T47D (cell line): ENCODE measurements around the gene KCNB1.

Source experiments
- DNase-seq, 2 experiments: peaks; one replicate each; pipeline versions ENCODE4 v3.0.0 to v3.0.0-alpha.2; 2011 to 2012; ENCODE audit warnings: low read depth in 1 of 2, low spot score in 1 of 2
- JUND ChIP-seq: IDR thresholded peaks from 2 replicates; pipeline ENCODE4 v1.6.1; 2012; ENCODE audit warnings: low read depth
- in situ Hi-C: cut with HindIII; loops from 2 replicates; pipeline ENCODE4 v1.10.0; 2016; ENCODE audit warnings: low sequenced_read_pairs, low pct_unique_long_range_greater_than_20kb

The KCNB1 gene

GRCh38 chr20:49393803-49394202, 88.7 kb downstream of the KCNB1 start:
- DNase-seq: no peak
- no peak for TF ChIP-seq JUND
- in situ Hi-C loops: no loop called here

GRCh38 chr20:49392745-49393144, 89.7 kb downstream of the KCNB1 start:
- no peak for TF ChIP-seq JUND
- no peak for DNase-seq
- in situ Hi-C loops: no loop called here

- no peak for TF ChIP-seq JUND
- DNase-seq: no peak
- in situ Hi-C loops: no loop called here
Observed at GRCh38 chr20:49391404-49392245, 90.8 kb downstream of the KCNB1 start.

GRCh38 chr20:49389854-49390253, 92.6 kb downstream of the KCNB1 start:
- DNase-seq: no peak
- no peak for TF ChIP-seq JUND
- in situ Hi-C loops: no loop called here

GRCh38 chr20:49388744-49389143, 93.7 kb downstream of the KCNB1 start:
- in situ Hi-C loops: no loop called here
- no peak for DNase-seq
- TF ChIP-seq JUND: no peak

DNA sequence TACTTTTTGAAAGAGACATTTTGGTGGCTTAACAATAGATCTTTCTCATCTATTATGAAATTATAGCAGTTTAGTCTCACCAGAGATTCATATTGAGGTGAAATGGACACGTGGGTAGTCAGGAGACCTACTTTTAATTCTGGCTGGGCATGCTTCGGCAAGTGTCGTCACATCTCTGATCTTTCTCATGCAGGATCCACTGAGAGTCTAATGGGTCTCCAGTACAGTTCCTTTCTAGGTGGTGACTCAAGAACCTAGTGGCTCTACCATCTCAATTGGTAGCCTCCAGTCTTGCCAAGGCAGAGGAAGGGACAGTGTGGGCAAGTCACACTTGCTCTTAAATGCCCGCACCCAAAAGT, 94.9 kb downstream of the KCNB1 start:
- DNase-seq: no peak
- TF ChIP-seq JUND: no peak
- in situ Hi-C loops: no loop called here

- in situ Hi-C loops: no loop called here
- DNase-seq: peak in 1 of 2 experiments; percentile 34
- no peak for TF ChIP-seq JUND
Observed at GRCh38 chr20:49386848-49387580, 95.5 kb downstream of the KCNB1 start.

DNA sequence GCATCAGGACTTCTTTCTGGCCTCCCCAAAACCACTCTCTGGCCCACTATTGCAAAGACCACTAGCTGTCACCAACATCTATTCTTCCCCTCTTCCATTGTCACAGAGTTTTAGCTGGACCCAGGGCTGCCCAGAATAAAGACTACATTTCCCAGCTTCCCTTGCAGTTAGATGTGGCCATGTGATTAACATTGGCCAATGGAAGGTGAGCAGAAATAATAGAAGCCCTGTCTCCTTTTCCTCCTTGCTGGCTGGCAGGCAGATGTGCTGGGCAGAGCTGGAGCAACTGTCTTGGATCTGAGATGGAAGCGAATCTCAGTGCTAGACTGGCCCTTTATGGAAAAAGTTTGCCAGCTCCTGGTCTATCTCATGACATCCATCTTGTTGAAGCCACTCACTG, 97.0 kb downstream of the KCNB1 start:
- in situ Hi-C loops: no loop called here
- peak in 1 of 2 experiments; percentile 84 for DNase-seq
- no peak for TF ChIP-seq JUND

- no peak for TF ChIP-seq JUND
- DNase-seq: peak in 1 of 2 experiments; percentile 81
- in situ Hi-C loops: no loop called here
Observed at GRCh38 chr20:49384437-49385434, 97.7 kb downstream of the KCNB1 start.

DNA sequence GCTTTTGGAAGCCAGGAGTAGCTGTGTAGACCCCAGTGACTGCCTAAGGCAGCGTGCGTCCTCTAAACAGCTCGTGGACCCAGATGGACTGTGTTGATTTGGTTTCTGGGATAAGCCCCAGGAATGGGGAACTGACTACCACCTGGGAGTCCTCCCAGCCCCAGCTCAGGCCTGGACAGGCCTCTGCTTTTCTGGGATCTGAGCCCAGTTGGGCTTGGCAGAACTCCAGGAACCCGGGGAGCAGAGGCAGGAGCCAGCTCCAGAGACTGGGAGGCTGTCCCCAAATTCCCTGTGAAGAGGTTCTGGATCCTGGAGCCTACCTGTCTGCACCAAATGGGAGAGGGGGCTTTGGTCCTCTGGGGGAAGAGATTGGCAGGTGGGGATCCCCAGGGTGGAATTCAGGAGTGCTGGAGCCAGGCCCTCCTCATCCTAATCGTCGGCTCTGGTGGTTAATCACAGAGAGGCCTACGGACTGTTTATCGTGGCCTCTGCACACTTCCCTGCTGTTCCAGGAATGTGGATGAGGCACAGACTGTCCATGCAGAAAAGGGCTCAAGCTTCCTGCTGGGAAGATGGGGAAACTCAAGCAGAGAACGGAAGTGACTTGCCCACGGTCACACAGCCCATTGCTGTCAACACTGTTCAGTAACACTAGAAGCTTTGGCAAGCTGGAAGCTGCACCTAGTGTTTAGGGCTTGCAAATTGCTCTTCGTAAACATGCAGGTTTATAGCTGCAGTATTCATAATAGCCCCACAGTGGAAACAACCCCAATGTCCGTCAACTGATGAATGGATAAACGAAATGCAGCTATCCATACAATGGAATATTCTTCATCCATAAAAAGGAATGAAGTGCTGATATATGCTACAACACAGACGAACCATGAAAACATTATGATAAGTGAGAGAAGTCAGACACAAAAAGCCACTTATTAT, 100.6 kb downstream of the KCNB1 start:
- DNase-seq: peak in 1 of 2 experiments; percentile 93
- in situ Hi-C loops: no loop called here
- no peak for TF ChIP-seq JUND

- peak in 1 of 2 experiments; percentile 37 for DNase-seq
- in situ Hi-C loops: no loop called here
- TF ChIP-seq JUND: no peak
Observed at GRCh38 chr20:49380337-49380780, 102.1 kb downstream of the KCNB1 start.
